CD14-positive monocyte (primary cell): ENCODE results near the gene EPN1. TPM values are rescaled to one million over a fixed set of nuclear protein-coding genes. Genes with fewer than 3 reads are reported as not detected.

ENCODE experiments used
- DNase-seq, 3 donors: peaks; one replicate each; pipeline ENCODE4 v3.0.0-alpha.2; 2011 to 2022
- H2AFZ ChIP-seq: 2 replicates; pipeline ENCODE4 v1.6.0; 2012; ENCODE audit warnings: mild to moderate bottlenecking, low read depth, low read length, inconsistent platforms; ENCODE audit not compliant: insufficient read depth, poor library complexity, severe bottlenecking
- H3K27ac ChIP-seq, 2 donors: 1 replicate in 1 of 2; 2 replicates in 1 of 2; pipeline ENCODE4 v1.5.1; 2012 to 2013; ENCODE audit warnings: low read length in 2 of 2, control low read depth in 1 of 2, inconsistent platforms in 1 of 2, low read depth in 1 of 2, mild to moderate bottlenecking in 1 of 2
- H3K27me3 ChIP-seq, 2 donors: one replicate each; pipeline versions ENCODE4 v1.6.0 to v1.6.1; 2011 to 2013; ENCODE audit warnings: low read length in 2 of 2; ENCODE audit not compliant: control insufficient read depth in 2 of 2, insufficient read depth in 2 of 2
- H3K36me3 ChIP-seq, 2 donors: replicated peaks in 1 of 2; 1 replicate in 1 of 2; 2 replicates in 1 of 2; pipeline versions ENCODE4 v1.5.1 to v1.6.1; 2012 to 2013; ENCODE audit warnings: low read length in 2 of 2, control low read depth in 1 of 2, inconsistent platforms in 1 of 2, mild to moderate bottlenecking in 1 of 2; ENCODE audit not compliant: insufficient read depth in 2 of 2, control insufficient read depth in 1 of 2
- H3K4me1 ChIP-seq, 2 donors: 1 replicate in 1 of 2; 2 replicates in 1 of 2; pipeline versions ENCODE4 v1.5.1 to v1.6.1; 2012 to 2013; ENCODE audit warnings: low read length in 2 of 2, control low read depth in 1 of 2, inconsistent platforms in 1 of 2, mild to moderate bottlenecking in 1 of 2, moderate library complexity in 1 of 2; ENCODE audit not compliant: insufficient read depth in 2 of 2, control insufficient read depth in 1 of 2
- H3K4me2 ChIP-seq: replicated peaks from 2 replicates; pipeline ENCODE3; 2012; ENCODE audit warnings: low read length, moderate library complexity, mild to moderate bottlenecking; ENCODE audit not compliant: poor library complexity, severe bottlenecking; ENCODE audit errors: extremely low read depth
- H3K4me3 ChIP-seq, 3 experiments: fragments of 200-600 bp in 1 of 3; sonication (generic) in 1 of 3; replicated peaks in 1 of 3; 1 replicate in 2 of 3; 2 replicates in 1 of 3; pipeline ENCODE4 v1.5.1; 2011 to 2013; ENCODE audit warnings: low read length in 3 of 3, mild to moderate bottlenecking in 3 of 3, control low read depth in 2 of 3, low read depth in 2 of 3, inconsistent platforms in 1 of 3, moderate library complexity in 1 of 3
- H3K79me2 ChIP-seq: 2 replicates; pipeline ENCODE4 v1.6.0; 2012; ENCODE audit warnings: mild to moderate bottlenecking, control low read depth, inconsistent platforms, low read length, moderate library complexity; ENCODE audit not compliant: insufficient read depth
- H3K9ac ChIP-seq: 2 replicates; pipeline ENCODE4 v1.6.0; 2017; ENCODE audit warnings: low read length, mild to moderate bottlenecking; ENCODE audit not compliant: insufficient read depth, poor library complexity, severe bottlenecking
- H3K9me3 ChIP-seq, 2 donors: replicated peaks in 1 of 2; 1 replicate in 1 of 2; 2 replicates in 1 of 2; pipeline versions ENCODE4 v1.5.1 to v1.6.1; 2012 to 2013; ENCODE audit warnings: low read length in 2 of 2, control low read depth in 1 of 2; ENCODE audit not compliant: control insufficient read depth in 1 of 2, insufficient read depth in 1 of 2
- H4K20me1 ChIP-seq: 2 replicates; pipeline ENCODE4 v1.6.0; 2012; ENCODE audit warnings: mild to moderate bottlenecking, low read length, control low read depth, moderate library complexity; ENCODE audit not compliant: insufficient read depth
- H3K27ac Mint-ChIP-seq, 7 donors: one replicate each; pipeline ENCODE4 v1.8.0; 2020; ENCODE audit warnings: mild to moderate bottlenecking in 7 of 7, mixed read lengths in 7 of 7, moderate library complexity in 6 of 7, inconsistent platforms in 2 of 7
- H3K27me3 Mint-ChIP-seq, 3 donors: one replicate each; pipeline ENCODE4 v1.8.0; 2021 to 2022; ENCODE audit warnings: low read depth in 3 of 3, mild to moderate bottlenecking in 3 of 3, mixed read lengths in 3 of 3, moderate library complexity in 3 of 3, inconsistent platforms in 1 of 3
- H3K36me3 Mint-ChIP-seq, 2 donors: one replicate each; pipeline ENCODE4 v1.8.0; 2020; ENCODE audit warnings: mixed read lengths in 2 of 2, inconsistent platforms in 1 of 2, mild to moderate bottlenecking in 1 of 2
- H3K4me1 Mint-ChIP-seq: one replicate; pipeline ENCODE4 v1.8.0; 2020; ENCODE audit warnings: mild to moderate bottlenecking, mixed read lengths
- H3K4me3 Mint-ChIP-seq, 2 donors: one replicate each; pipeline ENCODE4 v1.8.0; 2020; ENCODE audit warnings: mild to moderate bottlenecking in 2 of 2, mixed read lengths in 2 of 2, moderate library complexity in 1 of 2
- H3K9me3 Mint-ChIP-seq, 7 donors: one replicate each; pipeline ENCODE4 v1.8.0; 2020 to 2022; ENCODE audit warnings: mixed read lengths in 7 of 7, mild to moderate bottlenecking in 6 of 7, moderate library complexity in 6 of 7, inconsistent platforms in 2 of 7
- CTCF ChIP-seq: fragments of 200-600 bp; IDR thresholded peaks from one replicate; pipeline ENCODE4 v1.8.0; 2022; ENCODE audit warnings: antibody characterized with exemption, mild to moderate bottlenecking
- WGBS: methylation state at CpG from one replicate; pipeline ENCODE4 v1.1.5; 2013; ENCODE audit warnings: missing lambda C conversion rate; ENCODE audit not compliant: insufficient coverage; 5-methylcytosine and 5-hydroxymethylcytosine counted together
- intact Hi-C, 2 donors: fragments of 100-400 bp; cut with micrococcal nuclease; formaldehyde crosslinking; loops; one replicate each; pipeline versions ENCODE4 v1.15.0 to v1.15.1; 2023
- polyA plus RNA-seq, 3 donors: library from polyadenylated mRNA; depleted of rRNA in 1 of 3; unstranded in 2 of 3; stranded (reverse) in 1 of 3; fragments of 300-500 nt in 2 of 3; fragments of >200 nt in 1 of 3; fragmentation: Illumina TruSeq in 2 of 3; gene quantifications; 1 replicate in 2 of 3; 2 replicates in 1 of 3; pipeline ENCODE4 v1.2.3, GENCODE V29; 2012 to 2021

EPN1 gene
- polyA plus RNA-seq, 3 donors: 18.7 to 75.2 (median 19.2) TPM

GRCh38 chr19:55659822-55660221 lies 15.2 kb upstream of the EPN1 start:
- Histone ChIP-seq H3K4me1 (peaks cover 26 to 40% of the 10 kb centered on the region in 2 donors), H3K9me3 (no peaks in the 10 kb centered on the region), H3K27ac (peak overlapping the region in 1 of 2 donors; percentile 54), H2AFZ (no peak overlapping the region), H3K79me2 (peaks cover 99% of the 10 kb centered on the region), H3K9ac (no peak overlapping the region), H3K4me3 (no peak overlapping the region), H3K36me3 (peaks cover 51 to 73% of the 10 kb centered on the region in 2 donors), H4K20me1 (peaks cover 96% of the 10 kb centered on the region), H3K4me2 (no peak overlapping the region), H3K27me3 (no peaks in the 10 kb centered on the region)
- DNase-seq: no peak
- Mint-ChIP-seq H3K9me3 (no peaks in the 10 kb centered on the region), H3K4me3 (no peak overlapping the region), H3K36me3 (peaks cover 51 to 60% of the 10 kb centered on the region in 2 donors), H3K4me1 (peaks cover 31% of the 10 kb centered on the region), H3K27me3 (peaks cover 0 to 2% (median 1%) of the 10 kb centered on the region in 3 donors), H3K27ac (peak overlapping the region in 6 of 7 donors; percentile 51 to 84 (median 76))
- WGBS: 92% methylated on average over 2 of the region's 9 CpGs
- TF ChIP-seq CTCF: no peak
- intact Hi-C loops: loop anchor here in 1 of 2 donors (10.0 kb wide), 1 partner anchor 1465 kb away; the partner anchor contains the start of gene TSEN34

- H3K27me3 ChIP-seq: no peaks in the 10 kb centered on the region
- no peak overlapping the region for H3K4me3 Mint-ChIP-seq
- intact Hi-C loops: no loop called here
- no peak overlapping the region for H3K4me3 ChIP-seq
- no peak for DNase-seq
- H3K4me2 ChIP-seq: no peak overlapping the region
- peaks cover 54 to 63% of the 10 kb centered on the region in 2 donors for H3K36me3 Mint-ChIP-seq
- H3K79me2 ChIP-seq: peaks cover 97% of the 10 kb centered on the region
- no peaks in the 10 kb centered on the region for H3K9me3 Mint-ChIP-seq
- no peak overlapping the region for H2AFZ ChIP-seq
- H3K4me1 ChIP-seq: peaks cover 26 to 40% of the 10 kb centered on the region in 2 donors
- no CpG with 5 or more reads among the region's 12 CpGs for whole genome bisulfite sequencing
- TF ChIP-seq CTCF: no peak
- peak overlapping the region in 1 of 2 donors; percentile 54 for H3K27ac ChIP-seq
- peak overlapping the region in 2 of 7 donors; percentile 51 to 74 for H3K27ac Mint-ChIP-seq
- no peak overlapping the region for H3K9ac ChIP-seq
- peaks cover 31% of the 10 kb centered on the region for H3K4me1 Mint-ChIP-seq
- H4K20me1 ChIP-seq: peaks cover 100% of the 10 kb centered on the region
- H3K9me3 ChIP-seq: no peaks in the 10 kb centered on the region
- H3K36me3 ChIP-seq: peaks cover 55 to 79% of the 10 kb centered on the region in 2 donors
- peaks cover 0 to 2% (median under 1%) of the 10 kb centered on the region in 3 donors for H3K27me3 Mint-ChIP-seq
Measured at GRCh38 chr19:55660404-55660803, 14.6 kb upstream of the EPN1 start.
